IPS-NIHi11 (cell line): ENCODE data around the gene HAGH.
"Not testable (repeated sequence)": the region's sequence is repeated elsewhere in the genome, so short reads cannot be mapped to it uniquely, and the experiment has no call there.

ENCODE experiments used
- DNase-seq: peaks from one replicate; pipeline ENCODE4 v3.0.0; 2012; ENCODE audit warnings: mixed read lengths, low spot score

The HAGH gene

DNA sequence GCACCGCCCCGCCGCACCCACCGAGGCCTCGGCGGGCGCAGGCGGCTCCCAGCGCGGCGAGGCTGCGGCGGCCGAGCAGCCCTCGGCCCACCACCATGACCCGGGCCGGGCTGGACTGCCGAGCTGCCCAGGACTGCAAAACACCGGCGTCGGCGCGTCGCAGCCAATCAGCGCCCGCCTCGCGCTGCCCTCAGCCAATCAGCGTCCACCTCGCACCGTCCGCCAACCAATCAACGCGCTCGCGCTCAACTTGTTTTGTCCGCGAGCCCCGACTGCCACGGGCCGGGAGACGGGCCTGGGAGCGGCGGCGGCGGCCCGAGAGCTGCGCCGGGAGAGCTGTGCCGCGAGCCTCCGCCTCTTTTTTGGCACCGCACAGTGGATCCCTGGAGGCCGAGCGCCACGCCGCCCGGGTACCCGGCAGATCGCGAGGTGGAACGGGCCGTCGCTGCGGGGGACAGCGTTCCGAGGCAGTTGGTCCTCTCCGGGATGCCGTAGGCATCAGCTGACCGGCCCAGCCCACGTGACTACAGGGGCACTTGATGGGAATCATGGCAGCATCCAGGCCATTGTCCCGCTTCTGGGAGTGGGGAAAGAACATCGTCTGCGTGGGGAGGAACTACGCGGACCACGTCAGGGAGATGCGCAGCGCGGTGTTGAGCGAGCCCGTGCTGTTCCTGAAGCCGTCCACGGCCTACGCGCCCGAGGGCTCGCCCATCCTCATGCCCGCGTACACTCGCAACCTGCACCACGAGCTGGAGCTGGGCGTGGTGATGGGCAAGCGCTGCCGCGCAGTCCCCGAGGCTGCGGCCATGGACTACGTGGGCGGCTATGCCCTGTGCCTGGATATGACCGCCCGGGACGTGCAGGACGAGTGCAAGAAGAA, at the start of gene HAGH, which contains the start of gene FAHD1:
TSS of gene HAGH (minus strand) at position 135 of the 883 bp plus-strand sequence. CDS start at position 97, 38 bp downstream.
TSS of gene FAHD1 (plus strand) at position 516 of the 883 bp plus-strand sequence. CDS start at position 549, 33 bp downstream.
- peak; percentile 100 for DNase-seq

GRCh38 chr16:1876066-1876465, 49.4 kb upstream of the HAGH start:
- not testable (repeated sequence) for DNase-seq

- no peak for DNase-seq
Measured at GRCh38 chr16:1874854-1875253, 48.2 kb upstream of the HAGH start.

DNA sequence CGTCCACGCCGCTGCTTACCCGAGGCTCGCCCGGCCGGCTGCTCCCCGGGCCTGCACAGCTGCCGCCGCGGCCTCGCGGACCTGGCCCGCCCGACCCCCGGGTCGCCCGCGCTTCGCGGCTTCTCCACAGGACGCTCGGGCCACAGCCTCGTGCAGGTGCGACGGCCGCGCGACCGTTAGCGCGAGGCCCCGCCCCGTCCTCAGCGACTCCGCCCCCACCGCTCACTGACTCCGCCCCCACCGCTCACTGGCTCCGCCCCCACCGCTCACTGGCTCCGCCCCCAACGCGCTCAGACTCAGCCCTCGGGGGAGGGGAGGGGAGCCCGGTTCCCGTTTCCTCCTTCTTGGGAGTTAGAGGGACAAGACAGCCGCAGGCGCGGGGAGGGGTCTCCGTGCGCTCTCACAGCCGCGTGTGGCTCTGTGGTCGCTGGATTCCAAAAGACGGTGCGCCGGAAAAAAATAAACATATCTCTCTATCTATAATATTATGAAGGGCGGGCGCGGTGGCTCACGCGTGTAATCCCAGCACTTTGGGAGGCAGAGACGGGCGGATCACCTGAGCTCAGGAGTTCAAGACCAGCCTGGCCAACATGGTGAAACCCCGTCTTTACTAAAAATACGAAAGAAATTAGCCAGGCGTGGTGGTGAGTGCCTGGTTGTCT, 45.5 kb upstream of the HAGH start, which contains the start of gene MEIOB:
TSS of gene MEIOB (minus strand) at position 191 of the 662 bp plus-strand sequence. CDS start 3,989 bp downstream, outside the sequence.
- DNase-seq, result peak; percentile 89

DNA sequence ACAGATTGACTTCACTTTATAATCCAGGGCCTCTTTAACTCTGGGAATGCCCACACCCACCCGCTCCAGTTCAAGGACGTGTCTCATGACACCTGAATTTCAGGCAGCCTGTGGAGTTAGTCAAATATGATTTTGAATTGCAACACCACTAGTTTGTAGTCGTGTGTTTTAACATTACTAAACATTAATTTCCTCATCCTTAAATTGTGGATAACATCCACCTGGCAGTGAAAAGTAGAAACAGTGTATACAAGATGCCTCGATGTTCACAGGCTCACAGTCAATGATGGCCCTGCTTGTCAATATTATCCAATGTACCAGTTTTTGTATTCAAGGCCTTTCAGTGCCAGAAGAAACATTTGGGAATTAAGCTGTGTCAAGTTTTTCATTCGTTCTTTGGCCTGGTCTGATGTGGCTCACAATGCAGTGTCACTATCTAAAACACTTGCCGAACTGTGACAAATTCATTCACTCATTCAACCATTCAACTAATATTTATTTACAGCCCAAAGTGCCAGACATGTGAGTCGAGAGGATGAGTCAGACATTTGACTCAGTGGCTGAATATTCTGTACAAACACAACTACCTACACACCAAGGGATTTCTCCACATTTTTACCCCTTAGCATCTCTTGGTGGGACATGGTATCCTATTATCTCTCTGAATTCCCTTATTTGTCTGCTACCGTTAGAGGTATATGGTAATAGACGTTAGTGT, 43.9 kb upstream of the HAGH start:
- DNase-seq, result no peak

- no peak for DNase-seq
Measured at GRCh38 chr16:1865902-1866690, 39.5 kb upstream of the HAGH start.

DNA sequence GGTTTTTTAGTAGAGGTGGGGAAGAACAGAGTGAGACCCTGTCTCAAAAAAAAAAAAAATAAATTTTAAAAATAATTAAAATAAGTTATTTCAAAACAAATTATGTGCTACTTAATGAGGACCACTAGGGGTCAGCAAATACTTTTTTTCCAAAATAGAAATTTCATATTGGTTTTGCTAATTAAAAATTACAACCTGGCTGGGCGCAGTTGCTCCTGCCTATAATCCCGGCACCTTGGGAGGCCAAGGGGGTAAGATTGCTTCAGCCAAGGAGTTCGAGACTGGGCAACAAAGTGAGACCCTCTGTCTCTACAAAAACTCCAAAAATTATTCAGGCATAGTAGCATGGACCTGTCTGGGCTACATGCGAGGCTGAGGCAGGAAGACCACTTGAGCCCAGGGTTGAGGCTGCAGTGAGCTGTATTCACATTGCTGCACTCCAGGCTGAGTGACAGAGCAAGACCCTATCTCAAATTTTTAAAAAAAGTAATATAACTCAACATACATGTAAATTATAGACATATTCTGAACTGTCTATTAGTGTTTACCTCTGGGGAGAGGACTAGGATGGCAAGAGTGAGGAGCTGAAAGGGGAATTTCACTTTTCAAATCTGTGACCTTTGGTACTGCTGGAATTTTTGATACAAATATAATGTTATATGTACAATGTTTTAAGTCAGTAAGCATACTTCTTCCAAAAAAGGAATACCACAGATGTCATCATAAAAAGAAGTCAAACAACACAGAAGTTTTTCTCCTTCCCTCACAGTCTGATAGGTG, 37.2 kb upstream of the HAGH start:
- DNase-seq, result no peak

GRCh38 chr16:1862394-1862793, 35.8 kb upstream of the HAGH start:
- DNase-seq, result no peak

GRCh38 chr16:1861730-1862129, 35.1 kb upstream of the HAGH start:
- DNase-seq, result no peak

DNA sequence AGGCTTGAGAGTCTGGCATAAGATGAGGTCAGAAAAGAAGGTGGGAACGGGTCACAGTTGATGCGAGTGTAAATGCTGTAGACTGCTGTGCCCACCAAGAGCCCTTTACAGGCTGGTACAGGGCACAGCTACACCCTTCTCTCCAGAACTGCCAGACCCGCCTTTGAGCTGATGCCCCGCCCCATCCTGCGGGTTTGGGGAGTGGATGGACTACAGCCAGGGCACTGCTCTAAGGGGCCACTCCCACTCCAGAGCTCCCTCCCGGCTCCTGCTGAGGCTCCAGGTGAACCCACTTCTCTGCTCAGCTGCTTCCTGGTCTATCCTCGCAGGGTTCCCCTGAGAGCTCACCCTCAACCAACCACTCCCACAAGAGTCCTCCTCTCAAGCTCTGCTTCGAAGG, 33.0 kb upstream of the HAGH start:
- peak; percentile 19 for DNase-seq

GRCh38 chr16:1858189-1858865, 31.7 kb upstream of the HAGH start:
- DNase-seq, result no peak

DNA sequence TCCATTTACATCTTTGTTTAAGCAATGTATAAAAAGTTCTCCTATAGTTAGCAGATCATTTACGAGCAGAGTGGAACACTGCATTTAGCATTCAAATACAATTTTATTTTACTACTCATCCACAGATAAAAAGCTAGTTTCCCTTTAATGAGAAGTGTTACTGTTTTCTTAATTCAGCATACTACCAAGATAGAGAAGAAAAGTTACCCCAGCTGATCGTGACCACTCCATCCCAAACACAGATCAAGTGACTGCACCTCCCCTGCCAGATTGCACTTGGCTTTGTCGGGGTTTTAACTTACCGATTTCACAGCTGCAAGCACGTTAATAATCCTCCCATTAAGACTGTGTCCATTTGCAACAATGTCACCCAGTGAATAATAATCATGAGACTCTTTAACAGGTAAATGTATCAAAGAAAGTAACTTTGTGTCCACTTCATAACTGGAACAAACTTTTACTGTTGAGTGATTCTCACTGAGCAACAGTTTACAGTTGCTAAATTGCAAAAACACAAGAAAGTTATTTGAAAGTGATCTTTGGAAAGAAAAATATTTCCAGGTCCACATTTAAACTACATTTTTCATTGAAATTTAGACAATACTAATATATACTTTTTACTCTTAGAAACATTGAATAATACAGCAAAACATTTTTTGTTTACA, 30.9 kb upstream of the HAGH start:
- DNase-seq, result no peak

- DNase-seq, result no peak
Measured at GRCh38 chr16:1851793-1852192, 25.2 kb upstream of the HAGH start.

DNA sequence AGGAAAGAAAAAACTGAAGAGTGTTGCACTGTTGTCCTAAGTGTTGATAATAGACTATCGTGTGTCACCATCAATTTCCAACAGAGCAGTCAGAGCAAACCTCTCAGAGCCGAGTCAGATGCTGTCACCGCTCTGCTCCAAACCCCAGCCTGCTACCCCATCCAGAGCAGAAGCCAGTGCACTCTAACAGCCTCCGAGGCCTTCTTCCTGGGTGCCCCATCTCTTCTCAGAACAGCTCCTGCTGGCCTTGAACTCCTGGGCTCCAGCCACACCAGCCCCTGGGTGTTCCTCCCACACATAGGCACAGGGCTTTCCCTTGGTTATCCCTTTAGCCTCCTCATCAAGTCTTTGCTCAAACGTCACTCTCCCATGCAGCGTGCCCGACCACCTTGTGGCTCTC, 24.4 kb upstream of the HAGH start:
- no peak for DNase-seq

- no peak for DNase-seq
Measured at GRCh38 chr16:1846416-1846815, 19.8 kb upstream of the HAGH start.

DNA sequence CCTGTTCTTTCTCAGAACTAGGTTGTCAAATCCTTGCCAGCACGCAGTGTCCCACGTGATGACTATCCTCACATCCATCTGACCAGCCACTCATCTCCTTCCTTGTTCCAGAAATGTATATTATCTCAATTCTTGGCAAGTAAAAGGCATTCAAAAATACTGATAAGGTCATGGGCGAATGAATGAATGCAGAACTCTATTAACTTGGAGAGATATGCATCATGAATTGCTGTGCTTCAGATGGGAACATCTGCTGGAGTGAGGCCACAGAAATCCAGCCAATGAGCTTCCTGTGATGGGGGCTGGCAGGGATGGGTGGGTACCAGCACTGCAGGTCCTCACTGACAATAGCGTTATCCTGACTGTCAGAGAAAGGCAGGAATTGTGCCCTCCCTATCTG, 19.4 kb upstream of the HAGH start:
- no peak for DNase-seq

DNA sequence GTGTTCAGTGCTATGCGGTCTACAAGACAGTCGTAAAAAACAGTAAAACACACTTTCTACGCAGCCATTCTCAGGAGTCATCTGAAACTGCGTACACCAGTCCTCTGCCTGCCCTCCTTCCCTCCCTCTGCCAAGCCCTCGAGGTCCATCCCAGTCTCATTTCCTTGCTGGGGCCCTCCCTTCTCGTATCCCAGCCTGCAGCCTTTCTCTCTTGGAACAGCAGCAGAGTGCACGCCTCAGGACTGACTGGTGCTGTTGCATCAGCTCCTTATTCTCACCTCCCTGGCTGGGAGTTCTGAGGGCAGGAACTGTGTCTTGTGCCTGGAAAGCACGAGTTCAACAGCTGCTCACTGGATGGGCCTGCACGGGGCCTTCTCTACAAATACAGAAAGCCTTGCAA, 12.9 kb upstream of the HAGH start:
- no peak for DNase-seq

DNA sequence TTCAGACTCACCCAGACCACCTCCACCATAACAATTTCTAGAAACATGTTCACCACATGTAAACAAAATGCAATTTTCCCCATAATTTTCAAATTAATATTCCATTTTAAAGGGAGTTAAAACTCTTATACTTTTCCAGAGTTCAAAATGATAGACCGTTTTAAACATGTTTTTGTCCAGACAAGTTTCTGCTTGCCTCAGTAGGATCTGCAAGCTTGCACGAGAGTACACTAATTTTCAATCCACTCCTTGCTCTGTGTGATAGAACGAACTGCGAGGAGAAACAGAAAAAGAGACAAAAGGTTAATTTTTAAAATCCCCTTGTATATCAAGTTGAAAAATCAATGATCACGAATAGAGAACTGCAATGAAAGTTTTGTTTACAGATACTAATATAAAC, 7.5 kb upstream of the HAGH start:
- no peak for DNase-seq

DNA sequence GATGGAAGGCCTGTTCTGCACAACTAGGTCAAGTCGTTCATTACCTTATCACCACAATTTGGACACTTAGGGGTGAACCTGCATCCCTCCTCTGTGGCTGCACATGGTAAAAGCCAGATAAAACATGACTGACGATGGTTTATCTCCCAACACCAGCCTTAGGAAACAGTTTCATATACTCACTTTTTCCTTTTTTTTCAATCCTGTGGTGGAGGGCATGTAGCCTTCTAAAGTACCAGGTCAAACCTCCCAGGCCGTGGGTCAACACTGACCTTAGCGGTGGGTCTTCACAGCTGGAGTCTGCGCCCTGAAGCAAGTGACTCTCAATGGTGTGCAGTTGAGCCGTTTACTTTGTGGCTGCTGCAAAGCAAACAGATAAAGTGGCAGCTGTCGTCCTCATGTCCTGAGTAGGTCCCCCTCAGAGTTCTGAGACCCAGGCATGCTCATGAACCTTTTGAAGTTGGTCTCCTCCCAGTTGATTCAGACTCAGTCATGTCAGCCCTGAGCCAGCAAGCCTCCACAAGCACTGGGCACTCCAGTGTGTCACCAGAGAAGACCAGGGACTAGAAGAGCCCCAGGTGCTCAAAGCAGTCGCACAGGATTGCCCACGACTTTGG, 6.3 kb upstream of the HAGH start:
- no peak for DNase-seq
